HEK293 (cell line): ENCODE measurements around the gene OSBPL10.

Experiments used
- CTCF ChIA-PET: fragments of 350-600 bp; formaldehyde crosslinking; extraction: SDS; loops from one replicate; lab custom pipeline; 2021; ENCODE audit warnings: antibody characterized with exemption; lab: Yijun Ruan, JAX
- POLR2A ChIA-PET: fragments of 300-600 bp; formaldehyde crosslinking; extraction: SDS; loops from one replicate; lab custom pipeline; 2020; ENCODE audit warnings: antibody characterized with exemption, inconsistent platforms; lab: Yijun Ruan, JAX
- H3K27ac ChIP-seq: fragments of 200-500 bp; sonication (Bioruptor generic); 2 replicates; pipeline ENCODE4 v1.5.1; 2014; ENCODE audit warnings: low read depth, low read length, control low read depth, inconsistent platforms; ENCODE audit errors: extremely low read depth
- H3K36me3 ChIP-seq, 2 experiments: fragments of 200-500 bp in 1 of 2; sonication (Bioruptor generic) in 1 of 2; 1 replicate in 1 of 2; 2 replicates in 1 of 2; pipeline ENCODE4 v1.5.1; 2014 to 2017; ENCODE audit warnings: inconsistent platforms in 2 of 2, low read length in 2 of 2; ENCODE audit not compliant: control insufficient read depth in 2 of 2, insufficient read depth in 1 of 2
- H3K4me1 ChIP-seq: fragments of 200-500 bp; sonication (Bioruptor generic); 2 replicates; pipeline ENCODE4 v1.5.1; 2014; ENCODE audit warnings: mild to moderate bottlenecking, low read length, inconsistent platforms; ENCODE audit not compliant: control insufficient read depth, insufficient read depth
- H3K4me3 ChIP-seq: 2 replicates; pipeline ENCODE4 v1.5.1; 2011; ENCODE audit warnings: low read depth, mild to moderate bottlenecking, control low read depth, low read length, moderate library complexity
- H3K9me3 ChIP-seq: fragments of 200-500 bp; sonication (Bioruptor generic); 2 replicates; pipeline ENCODE4 v1.5.1; 2014; ENCODE audit warnings: low read depth, low read length, inconsistent platforms; ENCODE audit not compliant: control insufficient read depth, insufficient read depth
- BCL11A ChIP-seq: fragments of 450-650 bp; formaldehyde crosslinking; IDR thresholded peaks from 2 replicates; pipeline ENCODE4 v1.5.1; 2016; ENCODE audit warnings: low read depth, missing biosample characterization, missing genetic modification characterization
- BCL11B ChIP-seq: fragments of 450-650 bp; formaldehyde crosslinking; IDR thresholded peaks from 2 replicates; pipeline ENCODE4 v1.5.1; 2016; ENCODE audit warnings: low read depth, missing biosample characterization, missing genetic modification characterization
- FEZF1 ChIP-seq: fragments of 450-650 bp; formaldehyde crosslinking; IDR thresholded peaks from 2 replicates; pipeline ENCODE4 v1.5.1; 2016; ENCODE audit warnings: missing biosample characterization, missing genetic modification characterization
- HOXC10 ChIP-seq: sonication (generic); formaldehyde crosslinking; IDR thresholded peaks from 2 replicates; pipeline ENCODE4 v1.8.1; 2023; ENCODE audit warnings: mild to moderate bottlenecking, missing genetic modification reagents
- KLF7 ChIP-seq: fragments of 450-650 bp; formaldehyde crosslinking; IDR thresholded peaks from 2 replicates; pipeline ENCODE4 v1.5.1; 2016; ENCODE audit warnings: missing biosample characterization, missing genetic modification characterization, borderline replicate concordance
- KLF9 ChIP-seq: fragments of 450-650 bp; formaldehyde crosslinking; IDR thresholded peaks from 2 replicates; pipeline ENCODE4 v1.5.1; 2016; ENCODE audit warnings: missing biosample characterization, missing genetic modification characterization, low read depth
- SP7 ChIP-seq: fragments of 450-650 bp; formaldehyde crosslinking; IDR thresholded peaks from 2 replicates; pipeline ENCODE4 v1.5.1; 2016; ENCODE audit warnings: missing biosample characterization, missing genetic modification characterization
- ZNF138 ChIP-seq: fragments of 450-650 bp; formaldehyde crosslinking; IDR thresholded peaks from 2 replicates; pipeline ENCODE4 v1.5.1; 2016; ENCODE audit warnings: missing biosample characterization, missing genetic modification characterization, borderline replicate concordance
- ZNF24 ChIP-seq: fragments of 450-650 bp; formaldehyde crosslinking; IDR thresholded peaks from 2 replicates; pipeline ENCODE4 v1.5.1; 2016; ENCODE audit warnings: missing biosample characterization, missing genetic modification characterization
- ZNF398 ChIP-seq: fragments of 450-650 bp; formaldehyde crosslinking; IDR thresholded peaks from 2 replicates; pipeline ENCODE4 v1.5.1; 2017; ENCODE audit warnings: missing biosample characterization, missing genetic modification characterization
- ZNF549 ChIP-seq: fragments of 450-650 bp; IDR thresholded peaks from 2 replicates; pipeline ENCODE4 v1.5.1; 2018; ENCODE audit warnings: missing biosample characterization, missing genetic modification characterization, mild to moderate bottlenecking, inconsistent platforms, moderate library complexity
- ZNF555 ChIP-seq: fragments of 450-650 bp; formaldehyde crosslinking; conservative IDR thresholded peaks from 2 replicates; pipeline ENCODE4 v1.5.1; 2017; ENCODE audit warnings: missing biosample characterization, mild to moderate bottlenecking, missing genetic modification characterization, inconsistent platforms
- ZNF558 ChIP-seq: fragments of 450-650 bp; formaldehyde crosslinking; IDR thresholded peaks from 2 replicates; pipeline ENCODE4 v1.5.1; 2016; ENCODE audit warnings: missing biosample characterization, missing genetic modification characterization
- ZNF600 ChIP-seq: fragments of 450-650 bp; formaldehyde crosslinking; IDR thresholded peaks from 2 replicates; pipeline ENCODE4 v1.5.1; 2016; ENCODE audit warnings: missing biosample characterization, missing genetic modification characterization
- ZSCAN23 ChIP-seq: fragments of 450-650 bp; formaldehyde crosslinking; IDR thresholded peaks from 2 replicates; pipeline ENCODE4 v1.5.1; 2016; ENCODE audit warnings: missing biosample characterization, missing genetic modification characterization
- ZXDB ChIP-seq: fragments of 450-650 bp; formaldehyde crosslinking; IDR thresholded peaks from 2 replicates; pipeline ENCODE4 v1.5.1; 2016; ENCODE audit warnings: missing biosample characterization, missing genetic modification characterization
- TF ChIP-seq, protein P1 (sequence below): sonication (generic); formaldehyde crosslinking; IDR thresholded peaks from 2 replicates; pipeline ENCODE4 v1.8.1; 2022; ENCODE audit warnings: mild to moderate bottlenecking, moderate library complexity, missing genetic modification reagents
- TF ChIP-seq, protein P2 (sequence below): fragments of 450-650 bp; formaldehyde crosslinking; IDR thresholded peaks from 2 replicates; pipeline ENCODE4 v1.5.0; 2017; ENCODE audit warnings: missing biosample characterization, missing genetic modification characterization, borderline replicate concordance
- TF ChIP-seq, protein P3 (sequence below): fragments of 450-650 bp; formaldehyde crosslinking; IDR thresholded peaks from 2 replicates; pipeline ENCODE4 v1.5.1; 2016; ENCODE audit warnings: missing biosample characterization, missing genetic modification characterization
- TF ChIP-seq, protein P4 (sequence below): fragments of 450-650 bp; formaldehyde crosslinking; IDR thresholded peaks from 2 replicates; pipeline ENCODE4 v1.5.1; 2016; ENCODE audit warnings: missing biosample characterization, missing genetic modification characterization
- TF ChIP-seq, protein P5 (sequence below): fragments of 450-650 bp; formaldehyde crosslinking; IDR thresholded peaks from 2 replicates; pipeline ENCODE4 v1.5.1; 2016; ENCODE audit warnings: missing biosample characterization, missing genetic modification characterization, low read depth

The OSBPL10 gene

DNA sequence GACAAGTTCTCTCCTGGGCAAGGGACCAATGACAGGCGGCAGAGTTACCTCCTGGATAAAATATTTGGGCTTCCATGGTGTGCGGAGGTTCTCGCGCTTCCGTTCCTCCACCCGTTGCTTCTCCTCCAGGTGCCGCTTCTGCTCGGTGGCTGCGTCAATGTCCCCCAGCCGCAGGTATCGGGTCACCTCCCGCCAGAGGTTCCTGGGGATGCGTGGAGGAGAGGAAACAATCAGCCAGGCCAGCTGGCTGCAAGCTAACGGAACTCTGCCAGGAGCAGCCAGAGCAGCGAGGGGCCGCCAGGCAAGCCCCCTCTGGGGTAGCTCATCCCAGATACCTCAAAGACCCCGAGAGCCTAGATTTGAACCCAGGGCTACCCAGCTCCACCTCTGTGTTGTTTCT is 317.0 kb downstream of the OSBPL10 start:
- Histone ChIP-seq H3K36me3 (no peaks in the 10 kb centered on the region), H3K4me1 (no peaks in the 10 kb centered on the region), H3K9me3 (no peaks in the 10 kb centered on the region), H3K27ac (no peak overlapping the region), H3K4me3 (no peak overlapping the region)
- TF ChIP-seq FEZF1 (tag by site-specific recombination) (no peak), ZNF549 (tag by site-specific recombination) (no peak), ZNF600 (tag by site-specific recombination) (no peak), ZXDB (tag by site-specific recombination) (no peak), ZNF558 (tag by site-specific recombination) (no peak), BCL11B (tag by site-specific recombination) (no peak), ZSCAN23 (tag by site-specific recombination) (no peak), KLF7 (tag by site-specific recombination) (no peak), ZNF24 (tag by site-specific recombination) (no peak)
- TF ChIP-seq, protein P1, sequence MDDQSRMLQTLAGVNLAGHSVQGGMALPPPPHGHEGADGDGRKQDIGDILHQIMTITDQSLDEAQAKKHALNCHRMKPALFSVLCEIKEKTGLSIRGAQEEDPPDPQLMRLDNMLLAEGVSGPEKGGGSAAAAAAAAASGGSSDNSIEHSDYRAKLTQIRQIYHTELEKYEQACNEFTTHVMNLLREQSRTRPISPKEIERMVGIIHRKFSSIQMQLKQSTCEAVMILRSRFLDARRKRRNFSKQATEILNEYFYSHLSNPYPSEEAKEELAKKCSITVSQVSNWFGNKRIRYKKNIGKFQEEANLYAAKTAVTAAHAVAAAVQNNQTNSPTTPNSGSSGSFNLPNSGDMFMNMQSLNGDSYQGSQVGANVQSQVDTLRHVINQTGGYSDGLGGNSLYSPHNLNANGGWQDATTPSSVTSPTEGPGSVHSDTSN (CRISPR knock-in tag): no peak
- TF ChIP-seq, protein P2, sequence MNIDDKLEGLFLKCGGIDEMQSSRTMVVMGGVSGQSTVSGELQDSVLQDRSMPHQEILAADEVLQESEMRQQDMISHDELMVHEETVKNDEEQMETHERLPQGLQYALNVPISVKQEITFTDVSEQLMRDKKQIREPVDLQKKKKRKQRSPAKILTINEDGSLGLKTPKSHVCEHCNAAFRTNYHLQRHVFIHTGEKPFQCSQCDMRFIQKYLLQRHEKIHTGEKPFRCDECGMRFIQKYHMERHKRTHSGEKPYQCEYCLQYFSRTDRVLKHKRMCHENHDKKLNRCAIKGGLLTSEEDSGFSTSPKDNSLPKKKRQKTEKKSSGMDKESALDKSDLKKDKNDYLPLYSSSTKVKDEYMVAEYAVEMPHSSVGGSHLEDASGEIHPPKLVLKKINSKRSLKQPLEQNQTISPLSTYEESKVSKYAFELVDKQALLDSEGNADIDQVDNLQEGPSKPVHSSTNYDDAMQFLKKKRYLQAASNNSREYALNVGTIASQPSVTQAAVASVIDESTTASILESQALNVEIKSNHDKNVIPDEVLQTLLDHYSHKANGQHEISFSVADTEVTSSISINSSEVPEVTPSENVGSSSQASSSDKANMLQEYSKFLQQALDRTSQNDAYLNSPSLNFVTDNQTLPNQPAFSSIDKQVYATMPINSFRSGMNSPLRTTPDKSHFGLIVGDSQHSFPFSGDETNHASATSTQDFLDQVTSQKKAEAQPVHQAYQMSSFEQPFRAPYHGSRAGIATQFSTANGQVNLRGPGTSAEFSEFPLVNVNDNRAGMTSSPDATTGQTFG: no peak
- TF ChIP-seq, protein P3, sequence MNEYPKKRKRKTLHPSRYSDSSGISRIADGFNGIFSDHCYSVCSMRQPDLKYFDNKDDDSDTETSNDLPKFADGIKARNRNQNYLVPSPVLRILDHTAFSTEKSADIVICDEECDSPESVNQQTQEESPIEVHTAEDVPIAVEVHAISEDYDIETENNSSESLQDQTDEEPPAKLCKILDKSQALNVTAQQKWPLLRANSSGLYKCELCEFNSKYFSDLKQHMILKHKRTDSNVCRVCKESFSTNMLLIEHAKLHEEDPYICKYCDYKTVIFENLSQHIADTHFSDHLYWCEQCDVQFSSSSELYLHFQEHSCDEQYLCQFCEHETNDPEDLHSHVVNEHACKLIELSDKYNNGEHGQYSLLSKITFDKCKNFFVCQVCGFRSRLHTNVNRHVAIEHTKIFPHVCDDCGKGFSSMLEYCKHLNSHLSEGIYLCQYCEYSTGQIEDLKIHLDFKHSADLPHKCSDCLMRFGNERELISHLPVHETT (tag by site-specific recombination): no peak
- ChIA-PET CTCF (no interaction called here), POLR2A (no interaction called here)

DNA sequence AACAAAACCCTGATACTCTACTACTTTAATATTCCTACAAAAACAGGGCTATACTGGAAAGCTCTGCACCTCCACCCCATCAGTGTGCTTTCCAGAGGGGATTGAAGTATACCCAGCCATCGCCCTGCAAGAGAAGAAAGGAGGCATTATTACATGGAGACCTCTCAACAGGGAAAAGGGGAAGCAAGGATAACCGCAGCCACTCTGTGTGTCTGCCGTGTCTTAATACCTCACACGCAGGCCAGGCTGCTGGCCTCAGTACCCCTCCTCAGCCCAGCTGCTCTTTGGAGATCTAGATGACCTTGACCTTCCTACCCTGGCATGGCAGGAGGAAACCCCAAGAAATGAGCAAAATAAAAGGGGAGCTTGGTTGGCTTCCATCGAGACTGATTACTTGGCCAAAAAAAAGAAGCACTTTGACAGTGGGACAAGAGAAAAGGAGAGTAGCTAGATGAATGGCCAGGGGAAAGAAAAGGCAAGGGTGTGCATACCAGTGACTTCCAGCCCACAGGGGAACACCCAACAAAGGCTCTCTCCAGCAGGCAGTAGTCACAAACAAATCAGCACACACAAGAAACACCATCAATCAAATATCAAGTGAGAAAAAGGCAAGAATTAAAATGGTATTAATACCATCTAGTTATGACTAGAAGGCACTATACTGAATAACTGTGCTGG is 318.9 kb downstream of the OSBPL10 start:
- no peaks in the 10 kb centered on the region for H3K36me3 ChIP-seq
- ChIA-PET POLR2A (no interaction called here), CTCF (no interaction called here)

More for the DNA sequence above, 318.9 kb downstream of the OSBPL10 start:
- Histone ChIP-seq H3K27ac (no peak overlapping the region), H3K4me1 (no peaks in the 10 kb centered on the region), H3K4me3 (no peak overlapping the region), H3K9me3 (no peaks in the 10 kb centered on the region)
- TF ChIP-seq SP7 (tag by site-specific recombination) (no peak), ZNF555 (tag by site-specific recombination) (no peak), ZNF398 (no peak), ZNF138 (no peak), KLF9 (no peak), BCL11A (tag by site-specific recombination) (no peak), HOXC10 (CRISPR knock-in tag) (no peak), KLF7 (tag by site-specific recombination) (no peak)
- TF ChIP-seq, protein P4, sequence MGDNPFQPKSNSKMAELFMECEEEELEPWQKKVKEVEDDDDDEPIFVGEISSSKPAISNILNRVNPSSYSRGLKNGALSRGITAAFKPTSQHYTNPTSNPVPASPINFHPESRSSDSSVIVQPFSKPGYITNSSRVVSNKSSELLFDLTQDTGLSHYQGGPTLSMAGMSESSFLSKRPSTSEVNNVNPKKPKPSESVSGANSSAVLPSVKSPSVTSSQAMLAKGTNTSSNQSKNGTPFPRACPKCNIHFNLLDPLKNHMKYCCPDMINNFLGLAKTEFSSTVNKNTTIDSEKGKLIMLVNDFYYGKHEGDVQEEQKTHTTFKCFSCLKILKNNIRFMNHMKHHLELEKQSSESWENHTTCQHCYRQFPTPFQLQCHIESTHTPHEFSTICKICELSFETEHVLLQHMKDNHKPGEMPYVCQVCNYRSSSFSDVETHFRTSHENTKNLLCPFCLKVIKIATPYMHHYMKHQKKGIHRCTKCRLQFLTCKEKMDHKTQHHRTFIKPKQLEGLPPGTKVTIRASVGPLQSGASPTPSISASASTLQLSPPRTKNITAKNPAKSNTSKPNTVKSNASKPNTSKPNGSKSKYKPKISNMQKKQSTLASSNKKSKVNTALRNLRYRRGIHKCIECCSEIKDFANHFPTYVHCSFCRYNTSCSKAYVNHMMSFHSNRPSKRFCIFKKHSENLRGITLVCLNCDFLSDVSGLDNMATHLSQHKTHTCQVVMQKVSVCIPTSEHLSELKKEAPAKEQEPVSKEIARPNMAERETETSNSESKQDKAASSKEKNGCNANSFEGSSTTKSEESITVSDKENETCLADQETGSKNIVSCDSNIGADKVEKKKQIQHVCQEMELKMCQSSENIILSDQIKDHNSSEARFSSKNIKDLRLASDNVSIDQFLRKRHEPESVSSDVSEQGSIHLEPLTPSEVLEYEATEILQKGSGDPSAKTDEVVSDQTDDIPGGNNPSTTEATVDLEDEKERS (tag by site-specific recombination): no peak
- TF ChIP-seq, protein P5, sequence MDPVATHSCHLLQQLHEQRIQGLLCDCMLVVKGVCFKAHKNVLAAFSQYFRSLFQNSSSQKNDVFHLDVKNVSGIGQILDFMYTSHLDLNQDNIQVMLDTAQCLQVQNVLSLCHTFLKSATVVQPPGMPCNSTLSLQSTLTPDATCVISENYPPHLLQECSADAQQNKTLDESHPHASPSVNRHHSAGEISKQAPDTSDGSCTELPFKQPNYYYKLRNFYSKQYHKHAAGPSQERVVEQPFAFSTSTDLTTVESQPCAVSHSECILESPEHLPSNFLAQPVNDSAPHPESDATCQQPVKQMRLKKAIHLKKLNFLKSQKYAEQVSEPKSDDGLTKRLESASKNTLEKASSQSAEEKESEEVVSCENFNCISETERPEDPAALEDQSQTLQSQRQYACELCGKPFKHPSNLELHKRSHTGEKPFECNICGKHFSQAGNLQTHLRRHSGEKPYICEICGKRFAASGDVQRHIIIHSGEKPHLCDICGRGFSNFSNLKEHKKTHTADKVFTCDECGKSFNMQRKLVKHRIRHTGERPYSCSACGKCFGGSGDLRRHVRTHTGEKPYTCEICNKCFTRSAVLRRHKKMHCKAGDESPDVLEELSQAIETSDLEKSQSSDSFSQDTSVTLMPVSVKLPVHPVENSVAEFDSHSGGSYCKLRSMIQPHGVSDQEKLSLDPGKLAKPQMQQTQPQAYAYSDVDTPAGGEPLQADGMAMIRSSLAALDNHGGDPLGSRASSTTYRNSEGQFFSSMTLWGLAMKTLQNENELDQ (tag by site-specific recombination): no peak
